K562 (cell line): ENCODE data around the gene C1orf87. TPM values are rescaled to one million over a fixed set of nuclear protein-coding genes. Genes with fewer than 3 reads are reported as not detected.

ENCODE experiments used
- ATAC-seq: fragments of 200-7000 bp; cut with Tn5 transposase; 3 replicates; pipeline ENCODE4 v1.9.1; 2020; ENCODE audit warnings: moderate library complexity
- BruUV-seq: library from RNA; stranded (reverse); fragments of 400-500 nt; replicated peaks from 2 replicates; lab custom pipeline; 2021; lab: Mats Ljungman, UMichigan
- CTCF ChIA-PET: fragments of 300-600 bp; formaldehyde crosslinking; extraction: SDS; loops from one replicate; lab custom pipeline; 2021; ENCODE audit warnings: low intra/inter-chr PET ratio; lab: Yijun Ruan, JAX
- POLR2A ChIA-PET: fragments of 300-600, 350-650 bp; sonication (Branson Sonifier 250); formaldehyde crosslinking; extraction: SDS; loops from one replicate; lab custom pipeline; 2021; ENCODE audit warnings: antibody characterized with exemption, inconsistent platforms; lab: Yijun Ruan, JAX
- DNase-seq, 4 experiments: peaks; one replicate each; pipeline versions ENCODE4 v3.0.0 to v3.0.0-alpha.2; 2011 to 2018; ENCODE audit warnings: low spot score in 3 of 4, mixed read lengths in 3 of 4; ENCODE audit errors: extremely low read depth in 1 of 4
- FAIRE-seq: peaks from 2 replicates; lab custom pipeline; 2011; peaks lifted over from hg19 to GRCh38; lab: Jason Lieb, UNC
- H2AFZ ChIP-seq: 2 replicates; pipeline ENCODE4 v1.6.0; 2011; ENCODE audit warnings: low read depth, low read length, control low read depth, inconsistent platforms
- H3K27ac ChIP-seq: fragments of 200-600 bp; 3 replicates; pipeline ENCODE4 v1.8.0; 2011; ENCODE audit warnings: low read depth, mild to moderate bottlenecking, control low read depth, inconsistent platforms, low read length, moderate library complexity, mixed read lengths; ENCODE audit errors: extremely low read depth
- H3K27me3 ChIP-seq, 2 experiments: fragments of 300-600 bp in 1 of 2; 2 replicates in 1 of 2; 3 replicates in 1 of 2; pipeline versions ENCODE4 v1.6.0 to v1.8.0; 2011; ENCODE audit warnings: inconsistent platforms in 2 of 2, low read length in 2 of 2, mild to moderate bottlenecking in 1 of 2, mixed read lengths in 1 of 2, moderate library complexity in 1 of 2; ENCODE audit not compliant: control insufficient read depth in 2 of 2, insufficient read depth in 2 of 2
- H3K36me3 ChIP-seq: fragments of 300-600 bp; 3 replicates; pipeline ENCODE4 v1.8.0; 2011; ENCODE audit warnings: mild to moderate bottlenecking, low read length, inconsistent platforms; ENCODE audit not compliant: control insufficient read depth, insufficient read depth
- H3K4me1 ChIP-seq, 2 experiments: fragments of 200-600 bp in 1 of 2; replicated peaks in 1 of 2; 2 replicates in 1 of 2; 3 replicates in 1 of 2; pipeline versions ENCODE4 v1.5.1 to v1.8.0; 2011; ENCODE audit warnings: inconsistent platforms in 2 of 2, low read length in 2 of 2, mild to moderate bottlenecking in 1 of 2, mixed read lengths in 1 of 2, moderate library complexity in 1 of 2; ENCODE audit not compliant: control insufficient read depth in 2 of 2, insufficient read depth in 2 of 2
- H3K4me2 ChIP-seq: 2 replicates; pipeline ENCODE4 v1.6.1; 2011; ENCODE audit warnings: low read length, control low read depth, inconsistent platforms, mixed read lengths; ENCODE audit not compliant: insufficient read depth
- H3K4me3 ChIP-seq: fragments of 200-600 bp; sonication (generic), shearing (Covaris generic); 2 replicates; pipeline ENCODE4 v1.5.1; 2016; ENCODE audit warnings: control low read depth, inconsistent platforms
- H3K79me2 ChIP-seq: fragments of 200-600 bp; 3 replicates; pipeline ENCODE4 v1.8.0; 2011; ENCODE audit warnings: low read length, inconsistent platforms; ENCODE audit not compliant: control insufficient read depth, insufficient read depth
- H3K9ac ChIP-seq, 2 experiments: 2 replicates each; pipeline versions ENCODE4 v1.6.0 to v1.6.1; 2011; ENCODE audit warnings: low read depth in 2 of 2, low read length in 2 of 2, control low read depth in 1 of 2, inconsistent platforms in 1 of 2, mild to moderate bottlenecking in 1 of 2, mixed read lengths in 1 of 2; ENCODE audit not compliant: insufficient read depth in 1 of 2
- H3K9me1 ChIP-seq: one replicate; pipeline ENCODE4 v1.6.0; 2011; ENCODE audit warnings: inconsistent platforms, mild to moderate bottlenecking, low read length, moderate library complexity; ENCODE audit not compliant: control insufficient read depth, insufficient read depth
- H3K9me3 ChIP-seq: replicated peaks from 2 replicates; pipeline ENCODE4 v1.5.1; 2011; ENCODE audit warnings: low read depth, low read length, inconsistent platforms; ENCODE audit not compliant: control insufficient read depth, insufficient read depth
- H4K20me1 ChIP-seq: replicated peaks from 2 replicates; pipeline ENCODE4 v1.6.1; 2011; ENCODE audit warnings: low read length, inconsistent platforms, mixed read lengths; ENCODE audit not compliant: control insufficient read depth, insufficient read depth
- BACH1 ChIP-seq: fragments of 200-800 bp; sonication (Bioruptor generic); IDR thresholded peaks from 2 replicates; pipeline ENCODE4 v1.6.1; 2016; ENCODE audit warnings: missing genetic modification characterization, missing compliant biosample characterization
- BHLHE40 ChIP-seq: IDR thresholded peaks from 2 replicates; pipeline ENCODE4 v1.6.1; 2011; ENCODE audit warnings: low read length, improper control_type of control experiment
- CEBPZ ChIP-seq: fragments of 150-350 bp; IDR thresholded peaks from 2 replicates; pipeline ENCODE4 v1.6.1; 2014; ENCODE audit warnings: low read depth, mild to moderate bottlenecking, low read length, borderline replicate concordance
- FOXA1 ChIP-seq: fragments of 450-650 bp; IDR thresholded peaks from 2 replicates; pipeline ENCODE4 v1.6.1; 2016; ENCODE audit warnings: mild to moderate bottlenecking, borderline replicate concordance
- PRDM10 ChIP-seq: fragments of 450-650 bp; IDR thresholded peaks from 2 replicates; pipeline ENCODE4 v1.6.1; 2018; ENCODE audit not compliant: partially characterized antibody
- TAF9B ChIP-seq: fragments of 450-650 bp; IDR thresholded peaks from 2 replicates; pipeline ENCODE4 v1.6.1; 2018; ENCODE audit warnings: mild to moderate bottlenecking; ENCODE audit not compliant: partially characterized antibody
- ZBTB8A ChIP-seq: fragments of 450-650 bp; IDR thresholded peaks from 2 replicates; pipeline ENCODE4 v1.6.1; 2018; ENCODE audit warnings: mild to moderate bottlenecking, moderate library complexity; ENCODE audit not compliant: partially characterized antibody
- ZFP1 ChIP-seq: fragments of 450-650 bp; formaldehyde crosslinking; IDR thresholded peaks from 2 replicates; pipeline ENCODE4 v1.4.0; 2020; ENCODE audit warnings: mild to moderate bottlenecking, mixed read lengths
- ZNF41 ChIP-seq: fragments of 250-450 bp; sonication (Bioruptor Pico); conservative IDR thresholded peaks from 2 replicates; pipeline ENCODE4 v1.4.0; 2020; ENCODE audit warnings: mild to moderate bottlenecking
- in situ Hi-C: fragments of 300-500 bp; cut with MboI; formaldehyde crosslinking; loops from 4 replicates; pipeline ENCODE4 v1.15.0; 2018; ENCODE audit warnings: inconsistent platforms, mixed read lengths
- intact Hi-C: fragments of 100-400 bp; cut with micrococcal nuclease; formaldehyde crosslinking; loops from 2 replicates; pipeline ENCODE4 v1.14.2; 2022
- polyA plus RNA-seq, 8 experiments: library from polyadenylated mRNA; depleted of rRNA in 4 of 8; stranded (reverse) in 5 of 8; unstranded in 3 of 8; fragments of >200 nt; fragmentation: Nextera tagmentation in 2 of 8; fragmentation: Illumina TruSeq in 1 of 8; extraction: Ambion mirVana in 2 of 8; extraction: Trizol in 1 of 8; gene quantifications; 2 replicates each; pipeline versions ENCODE4 v1.2.1 to v1.2.3, GENCODE V29; 2011 to 2014; ENCODE audit warnings: inconsistent platforms in 1 of 8, missing spikeins in 1 of 8
- total RNA-seq, 7 experiments: library from RNA; depleted of rRNA in 6 of 7; stranded (reverse); fragments of >200 nt in 6 of 7; fragmentation: Illumina TruSeq in 2 of 7; extraction: Trizol in 2 of 7; gene quantifications; 2 replicates each; pipeline versions ENCODE4 v1.2.1 to v1.2.3, GENCODE V29; 2011 to 2021; ENCODE audit warnings: low replicate concordance in 1 of 7

The C1orf87 gene
- total and polyA plus RNA-seq, 9 of the 15 experiments (the other 6 are each of a cell fraction or from before 2014, with no cell fraction given), result not detected

GRCh38 chr1:60055336-60055735 lies 18.2 kb downstream of the C1orf87 start:
- CTCF ChIA-PET, result no interaction called here
- H3K4me3 ChIP-seq, result no peak overlapping the region
- TF ChIP-seq ZFP1 (CRISPR knock-in tag), result no peak
- no peak for TF ChIP-seq PRDM10
- no peak for TF ChIP-seq BHLHE40
- no peak for TF ChIP-seq BACH1 (tag)
- no peak for TF ChIP-seq ZNF41 (CRISPR knock-in tag)
- no peak for TF ChIP-seq CEBPZ
- no peak for TF ChIP-seq ZBTB8A
- TF ChIP-seq TAF9B, result no peak
- no peak for TF ChIP-seq FOXA1

More at GRCh38 chr1:60055336-60055735, 18.2 kb downstream of the C1orf87 start:
- Histone ChIP-seq H2AFZ (no peak overlapping the region), H3K79me2 (no peaks in the 10 kb centered on the region), H4K20me1 (no peaks in the 10 kb centered on the region), H3K27me3 (no peaks in the 10 kb centered on the region), H3K4me1 (no peaks in the 10 kb centered on the region), H3K9me3 (no peaks in the 10 kb centered on the region), H3K4me2 (no peak overlapping the region), H3K9me1 (no peaks in the 10 kb centered on the region), H3K27ac (no peak overlapping the region), H3K36me3 (no peaks in the 10 kb centered on the region), H3K9ac (no peak overlapping the region)
- POLR2A ChIA-PET, result no interaction called here
- no peak for FAIRE-seq
- DNase-seq, result no peak
- intact Hi-C loops, result no loop called here
- no TSS peak for BruUV-seq
- in situ Hi-C loops, result no loop called here
- ATAC-seq, result no peak
